ENCODE data around the gene PMM2. TPM values are rescaled to one million over a fixed set of nuclear protein-coding genes. Genes with fewer than 3 reads are reported as not detected.
"Not testable (repeated sequence)": the region's sequence is repeated elsewhere in the genome, so short reads cannot be mapped to it uniquely, and the experiment has no call there.

The PMM2 gene
- total RNA-seq, 1 donor from 2014 or later: 61.1 TPM

- no peak for TF ChIP-seq CTCF (IDR thresholded peaks at IDR 0.05)
- H3K4me1 Mint-ChIP-seq: peaks cover 9% of the 10 kb centered on the region
- H3K4me3 Mint-ChIP-seq: no peak overlapping the region
- no peaks in the 10 kb centered on the region for H3K27me3 Mint-ChIP-seq
- ChIA-PET POLR2A (interaction anchor here (0.5 kb wide), 1 partner anchor 109 kb away, joined by 6 read pairs; no protein-coding TSS in a partner anchor), CTCF (no interaction called here)
- no peak overlapping the region for H3K27ac Mint-ChIP-seq
- H3K36me3 Mint-ChIP-seq (ENCODE audit: low read depth): peaks cover 62% of the 10 kb centered on the region
- no peak for ATAC-seq (ENCODE audit: low read depth)
- no peak for DNase-seq
- no peaks in the 10 kb centered on the region for H3K9me3 Mint-ChIP-seq
- intact Hi-C loops (cut with micrococcal nuclease): no loop called here
Observed at GRCh38 chr16:8826278-8826879, 28.7 kb downstream of the PMM2 start.

GRCh38 chr16:8828541-8829165, 31.0 kb downstream of the PMM2 start:
- intact Hi-C loops (cut with micrococcal nuclease): no loop called here
- H3K36me3 Mint-ChIP-seq (ENCODE audit: low read depth): peaks cover 63% of the 10 kb centered on the region
- no peak overlapping the region for H3K4me3 Mint-ChIP-seq
- DNase-seq: no peak
- H3K9me3 Mint-ChIP-seq: no peaks in the 10 kb centered on the region
- H3K4me1 Mint-ChIP-seq: peaks cover 19% of the 10 kb centered on the region
- ATAC-seq (ENCODE audit: low read depth): no peak
- no peaks in the 10 kb centered on the region for H3K27me3 Mint-ChIP-seq
- H3K27ac Mint-ChIP-seq: no peak overlapping the region
- ChIA-PET CTCF (interaction anchor here (0.7 kb wide), 1 partner anchor 310 kb away, joined by 3 read pairs; no protein-coding TSS in a partner anchor), POLR2A (no interaction called here)
- no peak for TF ChIP-seq CTCF (IDR thresholded peaks at IDR 0.05)

- H3K27me3 Mint-ChIP-seq: no peaks in the 10 kb centered on the region
- H3K36me3 Mint-ChIP-seq (ENCODE audit: low read depth): peaks cover 51% of the 10 kb centered on the region
- ATAC-seq (ENCODE audit: low read depth) (no peak), DNase-seq (no peak)
- H3K4me1 Mint-ChIP-seq: peaks cover 19% of the 10 kb centered on the region
- CTCF ChIA-PET: no interaction called here
- H3K9me3 Mint-ChIP-seq: no peaks in the 10 kb centered on the region
- no peak for TF ChIP-seq CTCF (IDR thresholded peaks at IDR 0.05)
- H3K27ac Mint-ChIP-seq: no peak overlapping the region
- POLR2A ChIA-PET: interaction anchor here (0.5 kb wide), 1 partner anchor 18 kb away, joined by 3 read pairs; no protein-coding TSS in a partner anchor
- intact Hi-C loops (cut with micrococcal nuclease): no loop called here
- H3K4me3 Mint-ChIP-seq: no peak overlapping the region
Observed at GRCh38 chr16:8831450-8831849, 33.8 kb downstream of the PMM2 start.

- no peaks in the 10 kb centered on the region for H3K27me3 Mint-ChIP-seq
- DNase-seq (no peak), ATAC-seq (ENCODE audit: low read depth) (no peak)
- H3K4me1 Mint-ChIP-seq: peaks cover 19% of the 10 kb centered on the region
- no peak overlapping the region for H3K27ac Mint-ChIP-seq
- ChIA-PET POLR2A (interaction anchor here (0.5 kb wide), 1 partner anchor 19 kb away, joined by 3 read pairs; no protein-coding TSS in a partner anchor), CTCF (no interaction called here)
- intact Hi-C loops (cut with micrococcal nuclease): no loop called here
- H3K9me3 Mint-ChIP-seq: no peaks in the 10 kb centered on the region
- H3K36me3 Mint-ChIP-seq (ENCODE audit: low read depth): peaks cover 47% of the 10 kb centered on the region
- H3K4me3 Mint-ChIP-seq: no peak overlapping the region
- no peak for TF ChIP-seq CTCF (IDR thresholded peaks at IDR 0.05)
Observed at GRCh38 chr16:8831871-8832716, 34.5 kb downstream of the PMM2 start.

GRCh38 chr16:8832717-8833105, 35.1 kb downstream of the PMM2 start:
- Mint-ChIP-seq H3K36me3 (ENCODE audit: low read depth) (peaks cover 47% of the 10 kb centered on the region), H3K27ac (no peak overlapping the region), H3K27me3 (no peaks in the 10 kb centered on the region), H3K4me3 (no peak overlapping the region), H3K9me3 (no peaks in the 10 kb centered on the region), H3K4me1 (peaks cover 19% of the 10 kb centered on the region)
- no peak for TF ChIP-seq CTCF (IDR thresholded peaks at IDR 0.05)
- intact Hi-C loops (cut with micrococcal nuclease): no loop called here
- ATAC-seq (ENCODE audit: low read depth) (no peak), DNase-seq (no peak)
- CTCF ChIA-PET: no interaction called here
- POLR2A ChIA-PET: no interaction called here

- H3K9me3 Mint-ChIP-seq; H3K27ac Mint-ChIP-seq; intact Hi-C loops (cut with micrococcal nuclease); POLR2A ChIA-PET; H3K4me3 Mint-ChIP-seq; CTCF ChIA-PET; DNase-seq; ATAC-seq (ENCODE audit: low read depth); H3K27me3 Mint-ChIP-seq: not testable (repeated sequence)
- H3K4me1 Mint-ChIP-seq: peaks cover 12% of the 10 kb centered on the region
- H3K36me3 Mint-ChIP-seq (ENCODE audit: low read depth): peaks cover 12% of the 10 kb centered on the region
Observed at GRCh38 chr16:8836797-8837196, 39.2 kb downstream of the PMM2 start.

- ATAC-seq (ENCODE audit: low read depth); H3K27me3 Mint-ChIP-seq; H3K4me3 Mint-ChIP-seq; H3K4me1 Mint-ChIP-seq; H3K36me3 Mint-ChIP-seq (ENCODE audit: low read depth); CTCF ChIA-PET; H3K27ac Mint-ChIP-seq; DNase-seq; POLR2A ChIA-PET; intact Hi-C loops (cut with micrococcal nuclease); H3K9me3 Mint-ChIP-seq: not testable (repeated sequence)
Observed at GRCh38 chr16:8837594-8837993, 40.0 kb downstream of the PMM2 start.
